Kidney (tissue), 14 donors: ENCODE data around the gene ASIC3. TPM values are rescaled to one million over a fixed set of nuclear protein-coding genes. Genes with fewer than 3 reads are reported as not detected.
"Not testable (repeated sequence)": the region's sequence is repeated elsewhere in the genome, so short reads cannot be mapped to it uniquely, and the experiment has no call there.

Experiments
- DNase-seq, 5 donors: peaks; one replicate each; pipeline ENCODE4 v3.0.0-alpha.2; 2013 to 2020
- FAIRE-seq: peaks from 2 replicates; lab custom pipeline; 2012; peaks lifted over from hg19 to GRCh38; lab: Jason Lieb, UNC
- H3K27ac ChIP-seq, 2 donors: one replicate each; pipeline ENCODE4 v1.7.0; 2013; ENCODE audit warnings: low read depth in 2 of 2, low read length in 2 of 2, inconsistent platforms in 1 of 2
- H3K27me3 ChIP-seq: one replicate; pipeline ENCODE4 v1.7.1; 2013; ENCODE audit warnings: low read length, inconsistent platforms; ENCODE audit not compliant: control insufficient read depth, insufficient read depth
- H3K36me3 ChIP-seq, 3 donors: one replicate each; pipeline versions ENCODE4 v1.7.0 to v1.7.1; 2013; ENCODE audit warnings: low read length in 3 of 3, control low read depth in 1 of 3, inconsistent platforms in 1 of 3; ENCODE audit not compliant: insufficient read depth in 3 of 3, control insufficient read depth in 2 of 3
- H3K4me1 ChIP-seq, 3 donors: one replicate each; pipeline versions ENCODE4 v1.7.0 to v1.7.1; 2013; ENCODE audit warnings: low read length in 3 of 3, inconsistent platforms in 1 of 3, low read depth in 1 of 3; ENCODE audit not compliant: control insufficient read depth in 2 of 3, insufficient read depth in 2 of 3
- H3K4me3 ChIP-seq, 3 donors: one replicate each; pipeline versions ENCODE4 v1.7.0 to v1.8.1; 2013; ENCODE audit warnings: low read length in 3 of 3, control low read depth in 1 of 3, inconsistent platforms in 1 of 3
- H3K9ac ChIP-seq, 3 donors: one replicate each; pipeline versions ENCODE4 v1.7.0 to v1.7.1; 2013; ENCODE audit warnings: low read length in 3 of 3, control low read depth in 1 of 3, inconsistent platforms in 1 of 3
- H3K9me3 ChIP-seq, 3 donors: one replicate each; pipeline versions ENCODE4 v1.7.0 to v1.7.1; 2013; ENCODE audit warnings: low read length in 3 of 3, control low read depth in 1 of 3, inconsistent platforms in 1 of 3; ENCODE audit not compliant: control insufficient read depth in 2 of 3, insufficient read depth in 1 of 3
- CTCF ChIP-seq: IDR thresholded peaks from 3 replicates; pipeline ENCODE4 v1.5.1; 2012; ENCODE audit warnings: mild to moderate bottlenecking, moderate library complexity, borderline replicate concordance; ENCODE audit not compliant: insufficient read depth; ENCODE audit errors: extremely low read depth
- intact Hi-C: fragments of 100-400 bp; cut with DNase I; formaldehyde crosslinking; loops from one replicate; pipeline ENCODE4 v1.11.1; 2022
- polyA plus RNA-seq: library from polyadenylated mRNA; stranded (reverse); fragments of 350-450 nt; fragmentation: Illumina TruSeq; extraction: RNeasy Lipid Tissue Mini Kit (QIAGEN cat#74804); gene quantifications from one replicate; pipeline ENCODE4 v1.2.3, GENCODE V29; 2014; ENCODE audit warnings: low read depth, low replicate concordance; ENCODE audit not compliant: insufficient read depth
- total RNA-seq: library from RNA; stranded (reverse); fragmentation: NEBNext Ultra II Directional; extraction: Animal tissue kit (Norgen Biotek cat#: 25700); gene quantifications from one replicate; pipeline ENCODE4 v1.2.1, GENCODE V29; 2021
- donor health status: control.
- donor health status: control.
- donor health status: control.
- donor health status: control.
- donor health status: control.
- donor health status: DM: yes; HTN: yes; CAD: no.
- donor health status: Normal renal cell carcinoma (clear cell type).

The ASIC3 gene
- total and polyA plus RNA-seq, 2 donors from 2014 or later = 1.9 to 3.1 TPM

GRCh38 chr7:151040616-151041375 is 7.5 kb upstream of the ASIC3 start:
- Histone ChIP-seq H3K4me3 (no peak overlapping the region), H3K9me3 (no peaks in the 10 kb centered on the region), H3K4me1 (peaks cover 0 to 9% (median 0%) of the 10 kb centered on the region in 3 donors), H3K9ac (no peak overlapping the region), H3K27ac (no peak overlapping the region), H3K27me3 (no peaks in the 10 kb centered on the region), H3K36me3 (peaks cover 2 to 3% (median 2%) of the 10 kb centered on the region in 3 donors)
- TF ChIP-seq CTCF = no peak
- DNase-seq (no peak), FAIRE-seq (no peak)
- intact Hi-C loops = no loop called here

- H3K27me3 ChIP-seq, H3K27ac ChIP-seq, H3K9me3 ChIP-seq, H3K9ac ChIP-seq, H3K4me1 ChIP-seq, intact Hi-C loops, H3K36me3 ChIP-seq, DNase-seq, H3K4me3 ChIP-seq, FAIRE-seq: not testable (repeated sequence)
Observed at GRCh38 chr7:151043449-151043848, 4.9 kb upstream of the ASIC3 start.

GRCh38 chr7:151043959-151044358 is 4.4 kb upstream of the ASIC3 start:
- H3K4me1 ChIP-seq = peaks cover 0 to 4% (median 0%) of the 10 kb centered on the region in 3 donors
- intact Hi-C loops = no loop called here
- no peak for TF ChIP-seq CTCF
- FAIRE-seq = no peak
- no peak overlapping the region for H3K9ac ChIP-seq
- no peaks in the 10 kb centered on the region for H3K9me3 ChIP-seq
- DNase-seq = peak in 1 of 5 donors; percentile 75
- H3K4me3 ChIP-seq = no peak overlapping the region
- no peaks in the 10 kb centered on the region for H3K27me3 ChIP-seq
- H3K36me3 ChIP-seq = peaks cover 0 to 3% (median 0%) of the 10 kb centered on the region in 3 donors
- H3K27ac ChIP-seq = no peak overlapping the region

GRCh38 chr7:151045262-151045661 is 3.1 kb upstream of the ASIC3 start:
- FAIRE-seq = no peak
- Histone ChIP-seq H3K4me1 (no peaks in the 10 kb centered on the region), H3K9ac (no peak overlapping the region), H3K9me3 (no peaks in the 10 kb centered on the region), H3K4me3 (no peak overlapping the region), H3K27me3 (no peaks in the 10 kb centered on the region), H3K27ac (no peak overlapping the region), H3K36me3 (peaks cover 0 to 3% (median 0%) of the 10 kb centered on the region in 3 donors)
- peak in 1 of 5 donors; percentile 69 for DNase-seq
- intact Hi-C loops = no loop called here
- no peak for TF ChIP-seq CTCF
